HepG2 (cell line): ENCODE measurements around the gene IMPDH2. TPM values are rescaled to one million over a fixed set of nuclear protein-coding genes. Genes with fewer than 3 reads are reported as not detected.

Experiments used
- ATF1 ChIP-seq: IDR thresholded peaks from 2 replicates; pipeline ENCODE4 v1.6.1; 2016; ENCODE audit warnings: mild to moderate bottlenecking, control low read depth
- CERS6 ChIP-seq: sonication (generic); formaldehyde crosslinking; IDR thresholded peaks from 2 replicates; pipeline ENCODE4 v1.5.0; 2020; ENCODE audit warnings: missing genetic modification reagents
- CTCF ChIP-seq: sonication (generic); formaldehyde crosslinking; IDR thresholded peaks from 2 replicates; pipeline ENCODE4 v1.5.0; 2020; ENCODE audit warnings: mild to moderate bottlenecking, missing genetic modification reagents, moderate library complexity
- ELK4 ChIP-seq: sonication (generic); formaldehyde crosslinking; IDR thresholded peaks from 2 replicates; pipeline ENCODE4 v1.9.0; 2021; ENCODE audit warnings: missing genetic modification reagents, borderline replicate concordance
- FOXC1 ChIP-seq: sonication (generic); formaldehyde crosslinking; IDR thresholded peaks from 2 replicates; pipeline ENCODE4 v1.8.0; 2022; ENCODE audit warnings: mild to moderate bottlenecking, missing genetic modification reagents, borderline replicate concordance
- KDM6A ChIP-seq: IDR thresholded peaks from 2 replicates; pipeline ENCODE4 v1.6.1; 2016; ENCODE audit warnings: low read depth
- MYC ChIP-seq: sonication (generic); formaldehyde crosslinking; IDR thresholded peaks from 2 replicates; pipeline ENCODE4 v1.9.0; 2021; ENCODE audit warnings: missing genetic modification reagents, borderline replicate concordance
- NFKB2 ChIP-seq: sonication (generic); formaldehyde crosslinking; IDR thresholded peaks from 2 replicates; pipeline ENCODE4 v1.4.0; 2020; ENCODE audit warnings: missing genetic modification reagents, borderline replicate concordance
- NR2F2 ChIP-seq: IDR thresholded peaks from 2 replicates; pipeline ENCODE4 v1.6.1; 2012; ENCODE audit warnings: low read depth, inconsistent platforms, borderline replicate concordance
- PTBP1 ChIP-seq: fragments of 200-400 bp; formaldehyde crosslinking; IDR thresholded peaks from 2 replicates; pipeline ENCODE4 v1.6.1; 2018; ENCODE audit warnings: low read length, low read depth; ENCODE audit not compliant: poor library complexity, severe bottlenecking
- RARA ChIP-seq: IDR thresholded peaks from 2 replicates; pipeline ENCODE4 v1.6.1; 2016; ENCODE audit warnings: missing genetic modification reagents, missing compliant biosample characterization
- RFX3 ChIP-seq: IDR thresholded peaks from 2 replicates; pipeline ENCODE4 v1.6.1; 2016; ENCODE audit warnings: missing biosample characterization, missing genetic modification reagents
- SKIL ChIP-seq: sonication (generic); formaldehyde crosslinking; IDR thresholded peaks from 2 replicates; pipeline ENCODE4 v1.8.0; 2022; ENCODE audit warnings: missing genetic modification reagents, mild to moderate bottlenecking, moderate library complexity, borderline replicate concordance
- SP2 ChIP-seq: sonication (generic); formaldehyde crosslinking; IDR thresholded peaks from 2 replicates; pipeline ENCODE4 v1.5.1; 2020; ENCODE audit warnings: mild to moderate bottlenecking, missing genetic modification reagents
- SP4 ChIP-seq: sonication (generic); formaldehyde crosslinking; IDR thresholded peaks from 2 replicates; pipeline ENCODE4 v1.8.1; 2023; ENCODE audit warnings: mild to moderate bottlenecking, missing genetic modification reagents
- TBL1XR1 ChIP-seq: fragments of 150-350 bp; IDR thresholded peaks from 2 replicates; pipeline ENCODE4 v1.6.1; 2014; ENCODE audit warnings: borderline replicate concordance, low read length; ENCODE audit not compliant: partially characterized antibody
- TCF7 ChIP-seq: sonication (generic); IDR thresholded peaks from 2 replicates; pipeline ENCODE4 v1.6.1; 2016; ENCODE audit warnings: antibody characterized with exemption, low read depth
- TERF1 ChIP-seq: sonication (generic); formaldehyde crosslinking; IDR thresholded peaks from 2 replicates; pipeline ENCODE4 v1.8.0; 2022; ENCODE audit warnings: mild to moderate bottlenecking, missing genetic modification reagents, moderate library complexity
- TP53 ChIP-seq: sonication (generic); formaldehyde crosslinking; conservative IDR thresholded peaks from 2 replicates; pipeline ENCODE4 v1.4.0; 2020; ENCODE audit warnings: missing genetic modification reagents
- ZBTB20 ChIP-seq: sonication (generic); formaldehyde crosslinking; IDR thresholded peaks from 2 replicates; pipeline ENCODE4 v1.8.1; 2023; ENCODE audit warnings: missing genetic modification reagents, low read depth, mild to moderate bottlenecking, borderline replicate concordance
- ZNF75D ChIP-seq: sonication (generic); formaldehyde crosslinking; IDR thresholded peaks from 2 replicates; pipeline ENCODE4 v1.8.1; 2023; ENCODE audit warnings: missing genetic modification reagents, mild to moderate bottlenecking, borderline replicate concordance
- polyA plus RNA-seq, 8 experiments: library from polyadenylated mRNA; depleted of rRNA in 3 of 8; stranded (reverse) in 7 of 8; unstranded in 1 of 8; fragments of >200 nt; fragmentation: Illumina TruSeq in 4 of 8; extraction: Trizol in 4 of 8; gene quantifications; 2 replicates each; pipeline versions ENCODE4 v1.2.1 to v1.2.3, GENCODE V29; 2011 to 2016; ENCODE audit warnings: low read depth in 4 of 8, missing spikeins in 1 of 8, mixed read lengths in 1 of 8; ENCODE audit not compliant: insufficient read depth in 1 of 8
- total RNA-seq, 5 experiments: library from RNA; depleted of rRNA; stranded (reverse); fragments of >200 nt; fragmentation: Illumina TruSeq; extraction: Trizol; gene quantifications; 2 replicates each; pipeline ENCODE4 v1.2.3, GENCODE V29; 2016; ENCODE audit warnings: low read depth in 1 of 5

The IMPDH2 gene
- total and polyA plus RNA-seq, 2 of the 13 experiments (the other 11 are each of a cell fraction or from before 2014, with no cell fraction given): 248 to 260 TPM

- TF ChIP-seq TP53 (CRISPR knock-in tag): 0 out of 2 replicates have a peak, but pooled peaks have one; percentile 73
- peak; percentile 65; the same call in 1 of the 2 replicates for TF ChIP-seq CERS6
- no peak for TF ChIP-seq TCF7
- peak; percentile 95 for TF ChIP-seq FOXC1 (CRISPR knock-in tag)
- TF ChIP-seq SP4: peak; percentile 87
- 0 out of 2 replicates have a peak, but pooled peaks have one; percentile 10 for TF ChIP-seq KDM6A
- no peak for TF ChIP-seq SP2 (CRISPR knock-in tag)
- TF ChIP-seq PTBP1: peak; percentile 86
- no peak for TF ChIP-seq RFX3 (CRISPR knock-in tag)
- TF ChIP-seq ELK4 (CRISPR knock-in tag): peak; percentile 67; the same call in 1 of the 2 replicates
- TF ChIP-seq ZBTB20 (CRISPR knock-in tag): 0 out of 2 replicates have a peak, but pooled peaks have one; percentile 74
- TF ChIP-seq TERF1 (CRISPR knock-in tag): no peak
- TF ChIP-seq MYC (CRISPR knock-in tag): peak; percentile 98
- no peak for TF ChIP-seq NR2F2
- no peak for TF ChIP-seq SKIL (CRISPR knock-in tag)
- peak; percentile 40; the same call in 1 of the 2 replicates for TF ChIP-seq RARA (CRISPR knock-in tag)
- TF ChIP-seq ZNF75D (CRISPR knock-in tag): peak; percentile 71; the same call in 1 of the 2 replicates
- TF ChIP-seq CTCF: peak; percentile 71
- peak; percentile 94 for TF ChIP-seq ATF1 (CRISPR knock-in tag)
- no peak for TF ChIP-seq TBL1XR1
- TF ChIP-seq NFKB2 (CRISPR knock-in tag): peak; percentile 96; the same call in 1 of the 2 replicates
Measured at GRCh38 chr3:49028673-49029562, at the start of gene IMPDH2 (continued).
